Chondrocyte (in vitro differentiated cells): ENCODE measurements around the gene MOXD1. TPM values are rescaled to one million over a fixed set of nuclear protein-coding genes. Genes with fewer than 3 reads are reported as not detected.

Source experiments
- DNase-seq: peaks from one replicate; pipeline ENCODE4 v3.0.0; 2021; ENCODE audit warnings: mixed read lengths, low spot score
- H3K27ac Mint-ChIP-seq: one replicate; pipeline ENCODE4 v1.8.0; 2021; ENCODE audit warnings: mild to moderate bottlenecking, moderate library complexity, mixed read lengths; ENCODE audit not compliant: unreplicated experiment
- H3K27me3 Mint-ChIP-seq: 2 replicates; pipeline ENCODE4 v1.8.0; 2021; ENCODE audit warnings: low read depth, mixed read lengths
- H3K36me3 Mint-ChIP-seq: 2 replicates; pipeline ENCODE4 v1.8.0; 2021; ENCODE audit warnings: low read depth, mixed read lengths
- H3K4me1 Mint-ChIP-seq: 2 replicates; pipeline ENCODE4 v1.8.0; 2021; ENCODE audit warnings: low read depth, mild to moderate bottlenecking, mixed read lengths
- H3K4me3 Mint-ChIP-seq: one replicate; pipeline ENCODE4 v1.8.0; 2021; ENCODE audit warnings: mild to moderate bottlenecking, moderate library complexity, mixed read lengths; ENCODE audit not compliant: unreplicated experiment
- H3K9me3 Mint-ChIP-seq: 2 replicates; pipeline ENCODE4 v1.8.0; 2021; ENCODE audit warnings: low read depth, mixed read lengths
- total RNA-seq: library from RNA; stranded (reverse); gene quantifications from 3 replicates; pipeline ENCODE4 v1.2.1, GENCODE V29; 2021
- TF ChIP-seq, protein P1 (sequence below): fragments of 200-600 bp; sonication (generic); IDR thresholded peaks from 2 replicates; pipeline ENCODE4 v1.5.0; 2021; ENCODE audit warnings: antibody characterized with exemption, mild to moderate bottlenecking, moderate library complexity

Gene MOXD1
- total RNA-seq, 1 donor from 2014 or later = 9.0 TPM

DNA sequence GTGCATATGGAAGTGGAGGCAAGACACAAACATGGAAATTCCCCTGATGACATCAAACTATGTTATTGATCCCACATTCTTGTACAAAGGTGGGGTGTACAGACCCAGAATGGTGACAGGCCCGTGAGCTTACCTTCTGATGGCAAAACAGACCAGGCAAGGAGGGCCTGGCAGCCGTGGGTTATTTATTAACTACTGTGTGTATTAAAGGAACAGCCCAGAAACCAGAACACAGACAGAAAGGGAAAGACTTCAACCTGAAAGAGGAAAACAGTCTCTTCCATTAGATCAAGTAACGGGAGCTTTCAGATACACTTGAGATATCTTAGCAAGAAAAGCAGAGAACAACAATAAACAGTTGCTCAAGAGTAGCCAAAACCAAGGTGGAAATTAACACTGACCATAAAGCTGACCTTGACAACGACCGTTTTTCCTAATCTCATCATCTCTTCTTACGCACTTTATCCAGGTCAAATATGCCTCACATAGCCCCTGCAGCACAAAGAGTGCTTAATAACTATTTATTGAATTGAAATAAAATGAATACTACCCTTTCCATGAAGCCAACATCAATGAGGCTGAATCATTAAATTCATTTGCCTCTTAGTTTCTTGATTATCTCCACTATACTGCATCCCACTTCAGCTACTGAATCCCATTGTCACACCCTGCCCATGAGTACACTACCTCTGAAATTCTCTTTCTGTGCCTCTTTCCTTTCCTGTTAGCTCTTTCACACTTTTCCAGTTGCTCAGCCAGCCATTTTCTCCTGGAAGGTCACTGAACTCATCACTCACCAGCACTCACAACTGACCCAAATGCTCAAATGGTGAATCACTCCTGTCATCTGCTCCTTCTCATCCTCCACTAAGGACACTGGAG lies 67.4 kb downstream of the MOXD1 start:
- no peaks in the 10 kb centered on the region for H3K27me3 Mint-ChIP-seq
- TF ChIP-seq, protein P1, sequence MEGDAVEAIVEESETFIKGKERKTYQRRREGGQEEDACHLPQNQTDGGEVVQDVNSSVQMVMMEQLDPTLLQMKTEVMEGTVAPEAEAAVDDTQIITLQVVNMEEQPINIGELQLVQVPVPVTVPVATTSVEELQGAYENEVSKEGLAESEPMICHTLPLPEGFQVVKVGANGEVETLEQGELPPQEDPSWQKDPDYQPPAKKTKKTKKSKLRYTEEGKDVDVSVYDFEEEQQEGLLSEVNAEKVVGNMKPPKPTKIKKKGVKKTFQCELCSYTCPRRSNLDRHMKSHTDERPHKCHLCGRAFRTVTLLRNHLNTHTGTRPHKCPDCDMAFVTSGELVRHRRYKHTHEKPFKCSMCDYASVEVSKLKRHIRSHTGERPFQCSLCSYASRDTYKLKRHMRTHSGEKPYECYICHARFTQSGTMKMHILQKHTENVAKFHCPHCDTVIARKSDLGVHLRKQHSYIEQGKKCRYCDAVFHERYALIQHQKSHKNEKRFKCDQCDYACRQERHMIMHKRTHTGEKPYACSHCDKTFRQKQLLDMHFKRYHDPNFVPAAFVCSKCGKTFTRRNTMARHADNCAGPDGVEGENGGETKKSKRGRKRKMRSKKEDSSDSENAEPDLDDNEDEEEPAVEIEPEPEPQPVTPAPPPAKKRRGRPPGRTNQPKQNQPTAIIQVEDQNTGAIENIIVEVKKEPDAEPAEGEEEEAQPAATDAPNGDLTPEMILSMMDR = no peak
- peak overlapping the region; percentile 0 for H3K27ac Mint-ChIP-seq
- DNase-seq = no peak
- no peaks in the 10 kb centered on the region for H3K36me3 Mint-ChIP-seq
- no peak overlapping the region for H3K4me3 Mint-ChIP-seq
- H3K4me1 Mint-ChIP-seq = peaks cover 14% of the 10 kb centered on the region
- peaks cover 3% of the 10 kb centered on the region for H3K9me3 Mint-ChIP-seq

DNA sequence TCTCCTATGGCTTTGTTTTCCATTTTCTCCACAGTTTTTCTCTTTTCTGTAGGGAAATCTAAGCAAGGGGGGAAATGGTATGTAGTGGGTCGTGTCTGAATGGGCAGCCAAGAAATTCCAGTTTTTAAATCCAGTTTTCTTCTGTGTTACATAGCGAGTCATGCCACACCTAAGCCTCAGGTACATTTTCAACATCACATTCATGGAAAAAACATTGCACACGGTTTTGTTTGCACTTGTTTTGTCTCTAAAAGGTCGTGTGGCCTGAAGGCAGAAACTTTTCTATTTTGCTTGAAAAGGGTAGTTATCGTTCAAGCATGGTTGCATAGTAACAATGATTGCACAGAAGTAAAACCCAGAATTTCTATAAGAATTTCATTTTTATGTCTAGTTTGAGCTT lies 70.5 kb downstream of the MOXD1 start:
- H3K36me3 Mint-ChIP-seq = no peaks in the 10 kb centered on the region
- H3K27me3 Mint-ChIP-seq = no peaks in the 10 kb centered on the region
- H3K27ac Mint-ChIP-seq = no peak overlapping the region
- peaks cover 14% of the 10 kb centered on the region for H3K4me1 Mint-ChIP-seq
- H3K4me3 Mint-ChIP-seq = no peak overlapping the region
- DNase-seq = no peak
- peaks cover 3% of the 10 kb centered on the region for H3K9me3 Mint-ChIP-seq
- TF ChIP-seq, protein P1 = no peak

DNA sequence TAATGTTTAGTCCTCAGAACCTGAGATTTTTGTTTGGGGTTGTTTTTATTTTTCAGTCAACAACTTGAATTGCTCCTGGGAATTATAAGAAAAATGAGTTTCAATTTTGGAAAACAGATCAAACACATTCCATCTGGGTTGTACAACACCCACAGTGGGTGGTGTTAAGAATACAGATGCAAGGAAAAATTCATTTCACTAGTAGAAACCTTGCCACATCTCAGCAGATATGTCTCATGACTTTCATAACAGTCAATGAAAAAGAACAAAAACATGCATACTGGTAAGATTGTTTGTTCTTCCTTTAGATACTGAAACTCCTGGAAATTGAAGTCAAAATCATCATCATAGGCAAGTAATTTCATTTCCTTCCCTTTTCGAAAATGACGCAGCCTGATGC lies 78.9 kb downstream of the MOXD1 start:
- Mint-ChIP-seq H3K27me3 (no peaks in the 10 kb centered on the region), H3K36me3 (no peaks in the 10 kb centered on the region), H3K9me3 (peaks cover 6% of the 10 kb centered on the region), H3K4me1 (peaks cover 18% of the 10 kb centered on the region), H3K27ac (no peak overlapping the region), H3K4me3 (no peak overlapping the region)
- DNase-seq = no peak
- TF ChIP-seq, protein P1 = no peak

DNA sequence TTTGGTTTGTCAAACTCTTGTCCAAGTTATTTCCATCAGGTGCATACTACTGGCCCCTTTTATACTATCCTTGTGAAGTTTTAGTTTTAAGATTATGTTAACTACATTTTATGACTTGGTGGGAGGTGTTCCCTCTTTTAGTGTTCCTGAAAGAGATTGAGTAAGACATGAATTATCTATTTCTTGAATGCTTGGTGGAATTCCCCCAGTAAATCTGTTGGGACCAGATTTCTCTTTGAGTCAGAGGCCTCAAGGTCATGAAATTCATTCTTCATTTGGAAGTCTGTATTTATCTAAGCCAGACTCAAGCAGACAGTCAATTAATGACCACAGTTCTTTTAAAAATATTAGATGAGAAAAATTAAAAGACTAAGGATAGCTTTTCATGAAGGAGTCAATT lies 81.3 kb downstream of the MOXD1 start:
- H3K27me3 Mint-ChIP-seq = no peaks in the 10 kb centered on the region
- H3K27ac Mint-ChIP-seq = no peak overlapping the region
- no peak for DNase-seq
- TF ChIP-seq, protein P1 = no peak
- H3K9me3 Mint-ChIP-seq = peaks cover 20% of the 10 kb centered on the region
- H3K4me3 Mint-ChIP-seq = no peak overlapping the region
- peaks cover 9% of the 10 kb centered on the region for H3K36me3 Mint-ChIP-seq
- H3K4me1 Mint-ChIP-seq = peaks cover 18% of the 10 kb centered on the region

DNA sequence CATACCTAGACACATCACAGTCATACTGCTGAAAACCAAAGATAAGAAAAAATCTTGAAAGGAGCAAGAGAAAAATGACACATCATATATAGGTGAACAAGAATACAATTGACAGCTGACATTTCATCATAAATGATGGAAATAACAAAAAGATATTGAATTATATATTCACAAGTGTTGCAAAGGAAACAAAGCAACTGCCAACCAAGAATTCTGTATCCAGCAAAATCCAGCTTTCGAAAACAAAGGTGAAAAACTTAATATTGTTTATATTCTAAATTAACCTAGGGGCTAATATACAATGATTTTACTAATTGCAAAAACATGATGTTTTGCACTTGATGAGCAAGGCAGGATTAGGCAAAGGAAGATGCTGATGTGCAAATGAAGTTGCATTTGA lies 84.3 kb downstream of the MOXD1 start:
- TF ChIP-seq, protein P1 = no peak

More for the DNA sequence above, 84.3 kb downstream of the MOXD1 start:
- Mint-ChIP-seq H3K27me3 (no peaks in the 10 kb centered on the region), H3K4me3 (no peak overlapping the region), H3K36me3 (peaks cover 13% of the 10 kb centered on the region), H3K4me1 (peaks cover 10% of the 10 kb centered on the region), H3K27ac (no peak overlapping the region), H3K9me3 (peaks cover 23% of the 10 kb centered on the region)
- no peak for DNase-seq
